Activated T-cell treated with anti-CD3 and anti-CD28 coated beads for 24 hours (primary cell): ENCODE results near the gene SOX5.

Source experiments
- DNase-seq: peaks from one replicate; pipeline ENCODE4 v3.0.0-alpha.2; 2020; ENCODE audit warnings: low read depth

Gene SOX5

DNA sequence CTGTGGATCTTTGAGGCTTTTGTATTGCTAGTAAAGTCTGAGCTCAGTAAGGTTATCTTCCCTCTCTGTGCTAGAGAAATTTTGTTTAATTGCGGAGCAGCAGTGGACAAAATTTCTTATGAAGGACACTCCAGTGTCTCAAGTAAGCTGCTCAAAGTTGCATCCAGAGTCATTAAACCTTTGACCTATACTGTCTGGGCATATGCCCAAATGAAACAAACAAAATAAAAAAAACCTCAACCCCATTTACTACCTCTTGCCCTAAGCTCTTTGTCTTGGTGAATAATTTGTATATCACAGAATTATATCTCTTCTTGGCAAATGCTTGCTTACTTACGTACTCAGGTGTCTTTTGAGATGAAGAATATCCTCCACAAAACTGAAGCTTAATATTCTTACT, 465.2 kb downstream of the SOX5 start:
- no peak for DNase-seq

GRCh38 chr12:23482571-23482970, 466.9 kb downstream of the SOX5 start:
- no peak for DNase-seq
